Inflammatory macrophage treated with lipopolysaccharide for 1 hour (primary cell): ENCODE results near the gene KCNIP3.
A peak's percentile ranks its signal among the peaks of the same experiment; 100 is the strongest.

ENCODE experiments used
- DNase-seq, 2 donors: peaks; one replicate each; pipeline ENCODE4 v3.0.0-alpha.2; 2020 to 2022

KCNIP3 gene

GRCh38 chr2:95314964-95315611 is 17.9 kb downstream of the KCNIP3 start:
- DNase-seq = peak; percentile 13 to 32

GRCh38 chr2:95315801-95316411 is 18.8 kb downstream of the KCNIP3 start:
- DNase-seq = no peak

- peak; percentile 24 to 26 for DNase-seq
Measured at GRCh38 chr2:95316466-95317122, 19.4 kb downstream of the KCNIP3 start.

- no peak for DNase-seq
Measured at GRCh38 chr2:95317123-95317500, 20.0 kb downstream of the KCNIP3 start.

- DNase-seq = no peak
Measured at GRCh38 chr2:95317665-95318425, 20.7 kb downstream of the KCNIP3 start.

- DNase-seq = no peak
Measured at GRCh38 chr2:95318431-95319220, 21.5 kb downstream of the KCNIP3 start.

GRCh38 chr2:95319481-95320343 is 22.6 kb downstream of the KCNIP3 start:
- no peak for DNase-seq

- DNase-seq = no peak
Measured at GRCh38 chr2:95320344-95320712, 23.2 kb downstream of the KCNIP3 start.

GRCh38 chr2:95320986-95321767 is 24.0 kb downstream of the KCNIP3 start:
- no peak for DNase-seq

- DNase-seq = no peak
Measured at GRCh38 chr2:95323347-95324155, 26.4 kb downstream of the KCNIP3 start.

GRCh38 chr2:95325026-95325425 is 27.9 kb downstream of the KCNIP3 start:
- no peak for DNase-seq

GRCh38 chr2:95325590-95326432 is 28.7 kb downstream of the KCNIP3 start:
- no peak for DNase-seq

GRCh38 chr2:95326433-95327140 is 29.4 kb downstream of the KCNIP3 start:
- no peak for DNase-seq

GRCh38 chr2:95327861-95328260 is 30.7 kb downstream of the KCNIP3 start:
- DNase-seq = no peak

- DNase-seq = no peak
Measured at GRCh38 chr2:95328358-95329125, 31.4 kb downstream of the KCNIP3 start.

- DNase-seq = no peak
Measured at GRCh38 chr2:95329401-95329800, 32.3 kb downstream of the KCNIP3 start.
